SKM-1 (cell line): Measurements from ENCODE around the gene STARD8.
A peak's percentile ranks its signal among the peaks of the same experiment; 100 is the strongest.
"Not testable (repeated sequence)": the region's sequence is repeated elsewhere in the genome, so short reads cannot be mapped to it uniquely, and the experiment has no call there.

Experiments used
- DNase-seq: peaks from one replicate; lab custom pipeline; 2025; ENCODE audit not compliant: unreplicated experiment; lab: John Stamatoyannopoulos, UW

Gene STARD8

GRCh38 chrX:68714856-68715255 is 67.4 kb downstream of the STARD8 start:
- DNase-seq = no peak

GRCh38 chrX:68717196-68717595 is 69.7 kb downstream of the STARD8 start:
- DNase-seq = no peak

GRCh38 chrX:68717663-68718442 is 70.4 kb downstream of the STARD8 start:
- no peak for DNase-seq

GRCh38 chrX:68718443-68718820 is 71.0 kb downstream of the STARD8 start:
- DNase-seq = no peak

- no peak for DNase-seq
These were observed 71.9 kb downstream of the STARD8 start for GRCh38 chrX:68719181-68719903.

- no peak for DNase-seq
These were observed 72.6 kb downstream of the STARD8 start for GRCh38 chrX:68719904-68720614.

- DNase-seq = no peak
These were observed 73.4 kb downstream of the STARD8 start for GRCh38 chrX:68720851-68721250.

- DNase-seq = no peak
These were observed 74.1 kb downstream of the STARD8 start for GRCh38 chrX:68721546-68721945.

GRCh38 chrX:68721991-68722860 is 74.8 kb downstream of the STARD8 start:
- no peak for DNase-seq

- DNase-seq = no peak
These were observed 76.2 kb downstream of the STARD8 start for GRCh38 chrX:68723491-68724155.

GRCh38 chrX:68724531-68725020 is 77.1 kb downstream of the STARD8 start:
- no peak for DNase-seq

GRCh38 chrX:68725756-68726365 is 78.4 kb downstream of the STARD8 start:
- no peak for DNase-seq

GRCh38 chrX:68726366-68726765 is 78.9 kb downstream of the STARD8 start:
- DNase-seq = no peak

- no peak for DNase-seq
These were observed 80.2 kb downstream of the STARD8 start for GRCh38 chrX:68727696-68728095.

- DNase-seq = no peak
These were observed 80.7 kb downstream of the STARD8 start for GRCh38 chrX:68728186-68728585.

- no peak for DNase-seq
These were observed 83.8 kb downstream of the STARD8 start for GRCh38 chrX:68731254-68731653.

- DNase-seq = peak; percentile 0
These were observed 85.5 kb downstream of the STARD8 start for GRCh38 chrX:68732906-68733493.

- DNase-seq = no peak
These were observed 87.8 kb downstream of the STARD8 start for GRCh38 chrX:68735266-68735665.

- not testable (repeated sequence) for DNase-seq
These were observed 94.4 kb downstream of the STARD8 start for GRCh38 chrX:68741864-68742263.
